Measurements from ENCODE around the gene SLC9A9. TPM values are rescaled to one million over a fixed set of nuclear protein-coding genes. Genes with fewer than 3 reads are reported as not detected.

The SLC9A9 gene
- polyA plus RNA-seq, 1 experiment = 2.4 TPM

DNA sequence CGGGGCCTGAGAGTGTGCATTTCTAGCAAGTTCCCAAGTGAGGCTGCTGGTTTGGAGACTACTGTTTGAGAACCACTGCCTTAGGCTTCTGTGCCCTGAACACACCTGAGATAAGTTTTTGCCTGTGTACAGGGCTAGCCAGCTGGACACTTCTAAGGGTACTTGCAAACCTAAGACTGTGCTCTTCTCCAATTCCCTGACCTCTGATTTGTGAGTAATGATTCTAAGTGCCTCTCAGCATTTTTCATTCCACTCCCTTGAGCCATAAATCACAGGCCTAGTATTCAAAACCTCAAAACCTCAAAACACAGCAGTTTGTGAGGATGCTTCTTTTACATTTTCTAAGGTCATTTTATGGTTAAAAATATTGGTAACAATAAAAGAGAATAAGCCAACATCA is 580.3 kb downstream of the SLC9A9 start:
- TF ChIP-seq, protein P1, sequence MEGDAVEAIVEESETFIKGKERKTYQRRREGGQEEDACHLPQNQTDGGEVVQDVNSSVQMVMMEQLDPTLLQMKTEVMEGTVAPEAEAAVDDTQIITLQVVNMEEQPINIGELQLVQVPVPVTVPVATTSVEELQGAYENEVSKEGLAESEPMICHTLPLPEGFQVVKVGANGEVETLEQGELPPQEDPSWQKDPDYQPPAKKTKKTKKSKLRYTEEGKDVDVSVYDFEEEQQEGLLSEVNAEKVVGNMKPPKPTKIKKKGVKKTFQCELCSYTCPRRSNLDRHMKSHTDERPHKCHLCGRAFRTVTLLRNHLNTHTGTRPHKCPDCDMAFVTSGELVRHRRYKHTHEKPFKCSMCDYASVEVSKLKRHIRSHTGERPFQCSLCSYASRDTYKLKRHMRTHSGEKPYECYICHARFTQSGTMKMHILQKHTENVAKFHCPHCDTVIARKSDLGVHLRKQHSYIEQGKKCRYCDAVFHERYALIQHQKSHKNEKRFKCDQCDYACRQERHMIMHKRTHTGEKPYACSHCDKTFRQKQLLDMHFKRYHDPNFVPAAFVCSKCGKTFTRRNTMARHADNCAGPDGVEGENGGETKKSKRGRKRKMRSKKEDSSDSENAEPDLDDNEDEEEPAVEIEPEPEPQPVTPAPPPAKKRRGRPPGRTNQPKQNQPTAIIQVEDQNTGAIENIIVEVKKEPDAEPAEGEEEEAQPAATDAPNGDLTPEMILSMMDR (IDR thresholded peaks at IDR 0.05; ENCODE audit: insufficient read depth, low read depth, low read length) = no peak
- POLR2A ChIA-PET = interaction anchor here (0.7 kb wide), 1 partner anchor 264 kb away, joined by 5 read pairs; no protein-coding TSS in a partner anchor
- no peak for DNase-seq (ENCODE audit: low read depth)
- Histone ChIP-seq H3K4me3 (ENCODE audit: low read depth, low read length) (no peak overlapping the region), H3K36me3 (ENCODE audit: control insufficient read depth, insufficient read depth, low read length) (no peaks in the 10 kb centered on the region), H3K27me3 (ENCODE audit: control insufficient read depth, insufficient read depth, low read length) (no peaks in the 10 kb centered on the region)
- CTCF ChIA-PET = no interaction called here

DNA sequence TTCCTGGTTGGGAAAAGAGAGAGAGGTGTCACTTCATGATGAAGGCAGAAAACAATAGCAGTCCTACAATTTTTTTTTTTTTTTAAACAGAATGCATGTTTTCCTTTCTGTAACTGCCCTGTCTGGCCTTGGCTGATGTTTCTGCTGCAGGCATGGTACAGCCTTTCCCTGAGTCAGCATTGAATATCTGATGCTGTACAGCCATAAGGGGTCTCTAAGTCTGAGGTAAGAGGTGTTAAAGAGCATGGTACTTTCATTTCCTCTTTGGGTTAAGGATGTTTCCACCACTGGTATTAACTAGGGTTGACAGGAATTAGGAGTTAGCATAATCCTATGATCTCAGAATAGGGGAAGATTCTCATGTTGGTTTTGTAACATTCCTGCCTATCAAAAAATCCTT is 581.3 kb downstream of the SLC9A9 start:
- ChIA-PET POLR2A (no interaction called here), CTCF (no interaction called here)
- Histone ChIP-seq H3K4me3 (ENCODE audit: low read depth, low read length) (no peak overlapping the region), H3K36me3 (ENCODE audit: control insufficient read depth, insufficient read depth, low read length) (no peaks in the 10 kb centered on the region), H3K27me3 (ENCODE audit: control insufficient read depth, insufficient read depth, low read length) (no peaks in the 10 kb centered on the region)
- no peak for DNase-seq (ENCODE audit: low read depth)
- TF ChIP-seq, protein P1 (IDR thresholded peaks at IDR 0.05; ENCODE audit: insufficient read depth, low read depth, low read length) = no peak

DNA sequence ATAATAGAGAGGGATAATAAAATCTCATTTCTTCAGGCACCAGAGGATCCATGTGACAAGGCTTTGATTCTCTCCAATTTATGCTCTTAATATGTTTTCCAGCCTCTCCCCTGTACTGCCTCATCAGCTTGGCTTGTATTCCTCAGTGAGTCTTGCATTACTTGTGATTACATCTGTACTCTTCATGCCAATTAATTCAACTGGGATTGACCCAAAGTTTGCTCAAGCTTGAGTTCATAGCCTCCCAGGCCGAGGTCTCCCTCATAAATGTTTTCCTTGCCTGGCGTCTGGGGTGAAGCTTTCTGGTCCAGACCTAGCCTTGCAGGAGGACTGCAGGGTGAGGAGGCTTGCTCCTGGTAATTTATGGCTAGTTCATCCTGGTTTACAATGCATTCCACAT is 581.8 kb downstream of the SLC9A9 start:
- CTCF ChIA-PET = no interaction called here
- Histone ChIP-seq H3K36me3 (ENCODE audit: control insufficient read depth, insufficient read depth, low read length) (no peaks in the 10 kb centered on the region), H3K4me3 (ENCODE audit: low read depth, low read length) (no peak overlapping the region), H3K27me3 (ENCODE audit: control insufficient read depth, insufficient read depth, low read length) (no peaks in the 10 kb centered on the region)
- POLR2A ChIA-PET = no interaction called here
- TF ChIP-seq, protein P1 (IDR thresholded peaks at IDR 0.05; ENCODE audit: insufficient read depth, low read depth, low read length) = no peak
- DNase-seq (ENCODE audit: low read depth) = peak; percentile 6

DNA sequence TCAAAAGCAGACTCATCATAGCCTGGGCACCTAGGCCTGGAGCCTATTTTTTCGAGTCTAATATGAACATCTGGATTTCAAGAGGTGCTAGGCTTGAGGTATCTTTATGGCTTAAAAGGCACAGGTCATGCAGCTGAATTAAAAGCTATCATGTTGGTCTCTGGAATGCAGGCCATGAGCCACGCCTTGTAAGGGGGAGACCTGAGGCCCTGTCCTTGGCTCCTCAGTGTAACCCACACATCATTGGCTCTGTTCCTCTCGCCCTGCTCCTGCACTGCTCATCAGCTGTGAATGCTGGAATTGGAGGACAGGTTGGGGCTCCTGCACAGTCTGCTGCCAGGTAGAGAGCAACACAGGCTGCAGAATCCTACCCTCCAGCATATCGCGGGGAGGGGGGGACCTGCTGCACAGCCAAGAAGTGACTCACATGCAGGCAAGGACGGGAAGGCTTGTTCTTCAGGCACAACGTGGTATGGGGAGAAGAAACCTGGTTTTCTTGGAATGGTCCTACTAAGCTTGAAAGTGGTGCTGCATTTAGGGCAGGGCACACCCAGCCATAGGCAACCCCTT is 582.7 kb downstream of the SLC9A9 start:
- ChIA-PET POLR2A (no interaction called here), CTCF (no interaction called here)
- Histone ChIP-seq H3K36me3 (ENCODE audit: control insufficient read depth, insufficient read depth, low read length) (no peaks in the 10 kb centered on the region), H3K4me3 (ENCODE audit: low read depth, low read length) (no peak overlapping the region), H3K27me3 (ENCODE audit: control insufficient read depth, insufficient read depth, low read length) (no peaks in the 10 kb centered on the region)
- TF ChIP-seq, protein P1 (IDR thresholded peaks at IDR 0.05; ENCODE audit: insufficient read depth, low read depth, low read length) = no peak
- no peak for DNase-seq (ENCODE audit: low read depth)

DNA sequence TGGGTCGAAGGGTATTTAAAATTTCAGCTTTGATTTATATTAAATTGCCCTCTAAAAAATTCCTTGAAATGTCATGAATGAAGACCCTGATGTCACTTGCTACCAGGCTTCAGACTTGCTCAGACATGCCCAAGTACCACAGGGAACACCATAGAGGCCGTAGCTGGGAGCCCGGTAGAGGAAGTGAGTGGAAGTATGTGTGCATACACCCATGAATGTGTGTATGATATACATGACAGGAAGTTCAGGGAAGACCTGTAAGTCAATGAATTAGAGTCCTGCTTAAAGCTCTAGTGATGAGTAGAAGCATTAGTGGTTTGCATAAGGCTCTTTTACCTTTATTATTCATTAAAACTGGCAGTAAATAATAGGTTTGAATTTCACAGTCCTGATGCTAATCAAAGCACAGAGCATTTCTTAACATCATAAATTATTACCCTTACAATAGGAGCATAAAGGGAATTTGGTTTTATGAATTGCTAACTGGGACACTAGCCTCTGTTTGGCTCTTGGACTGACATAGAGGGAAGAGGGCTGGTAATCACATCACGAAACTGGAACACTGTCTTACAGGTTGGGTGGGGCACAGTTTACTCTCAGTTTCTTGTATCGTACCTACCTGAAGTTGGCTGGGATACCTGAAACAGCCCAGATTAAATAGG is 584.3 kb downstream of the SLC9A9 start:
- CTCF ChIA-PET = interaction anchor here (0.6 to 0.9 kb wide), 2 partner anchors 24 to 383 kb away, joined by 3 read pairs; no protein-coding TSS in a partner anchor
- POLR2A ChIA-PET = no interaction called here

More for the DNA sequence above, 584.3 kb downstream of the SLC9A9 start:
- no peak for DNase-seq (ENCODE audit: low read depth)
- Histone ChIP-seq H3K36me3 (ENCODE audit: control insufficient read depth, insufficient read depth, low read length) (no peaks in the 10 kb centered on the region), H3K27me3 (ENCODE audit: control insufficient read depth, insufficient read depth, low read length) (no peaks in the 10 kb centered on the region), H3K4me3 (ENCODE audit: low read depth, low read length) (no peak overlapping the region)
- TF ChIP-seq, protein P1 (IDR thresholded peaks at IDR 0.05; ENCODE audit: insufficient read depth, low read depth, low read length) = no peak
